Epidermal melanocyte (primary cell): ENCODE results near the gene RGS12.

Source experiments
- DNase-seq: peaks from one replicate; pipeline ENCODE4 v3.0.0; 2011; ENCODE audit warnings: low spot score; ENCODE audit not compliant: insufficient read length

The RGS12 gene, protein sequence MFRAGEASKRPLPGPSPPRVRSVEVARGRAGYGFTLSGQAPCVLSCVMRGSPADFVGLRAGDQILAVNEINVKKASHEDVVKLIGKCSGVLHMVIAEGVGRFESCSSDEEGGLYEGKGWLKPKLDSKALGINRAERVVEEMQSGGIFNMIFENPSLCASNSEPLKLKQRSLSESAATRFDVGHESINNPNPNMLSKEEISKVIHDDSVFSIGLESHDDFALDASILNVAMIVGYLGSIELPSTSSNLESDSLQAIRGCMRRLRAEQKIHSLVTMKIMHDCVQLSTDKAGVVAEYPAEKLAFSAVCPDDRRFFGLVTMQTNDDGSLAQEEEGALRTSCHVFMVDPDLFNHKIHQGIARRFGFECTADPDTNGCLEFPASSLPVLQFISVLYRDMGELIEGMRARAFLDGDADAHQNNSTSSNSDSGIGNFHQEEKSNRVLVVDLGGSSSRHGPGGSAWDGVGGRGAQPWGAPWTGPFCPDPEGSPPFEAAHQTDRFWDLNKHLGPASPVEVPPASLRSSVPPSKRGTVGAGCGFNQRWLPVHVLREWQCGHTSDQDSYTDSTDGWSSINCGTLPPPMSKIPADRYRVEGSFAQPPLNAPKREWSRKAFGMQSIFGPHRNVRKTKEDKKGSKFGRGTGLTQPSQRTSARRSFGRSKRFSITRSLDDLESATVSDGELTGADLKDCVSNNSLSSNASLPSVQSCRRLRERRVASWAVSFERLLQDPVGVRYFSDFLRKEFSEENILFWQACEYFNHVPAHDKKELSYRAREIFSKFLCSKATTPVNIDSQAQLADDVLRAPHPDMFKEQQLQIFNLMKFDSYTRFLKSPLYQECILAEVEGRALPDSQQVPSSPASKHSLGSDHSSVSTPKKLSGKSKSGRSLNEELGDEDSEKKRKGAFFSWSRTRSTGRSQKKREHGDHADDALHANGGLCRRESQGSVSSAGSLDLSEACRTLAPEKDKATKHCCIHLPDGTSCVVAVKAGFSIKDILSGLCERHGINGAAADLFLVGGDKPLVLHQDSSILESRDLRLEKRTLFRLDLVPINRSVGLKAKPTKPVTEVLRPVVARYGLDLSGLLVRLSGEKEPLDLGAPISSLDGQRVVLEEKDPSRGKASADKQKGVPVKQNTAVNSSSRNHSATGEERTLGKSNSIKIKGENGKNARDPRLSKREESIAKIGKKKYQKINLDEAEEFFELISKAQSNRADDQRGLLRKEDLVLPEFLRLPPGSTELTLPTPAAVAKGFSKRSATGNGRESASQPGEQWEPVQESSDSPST (N-terminal part only)

DNA sequence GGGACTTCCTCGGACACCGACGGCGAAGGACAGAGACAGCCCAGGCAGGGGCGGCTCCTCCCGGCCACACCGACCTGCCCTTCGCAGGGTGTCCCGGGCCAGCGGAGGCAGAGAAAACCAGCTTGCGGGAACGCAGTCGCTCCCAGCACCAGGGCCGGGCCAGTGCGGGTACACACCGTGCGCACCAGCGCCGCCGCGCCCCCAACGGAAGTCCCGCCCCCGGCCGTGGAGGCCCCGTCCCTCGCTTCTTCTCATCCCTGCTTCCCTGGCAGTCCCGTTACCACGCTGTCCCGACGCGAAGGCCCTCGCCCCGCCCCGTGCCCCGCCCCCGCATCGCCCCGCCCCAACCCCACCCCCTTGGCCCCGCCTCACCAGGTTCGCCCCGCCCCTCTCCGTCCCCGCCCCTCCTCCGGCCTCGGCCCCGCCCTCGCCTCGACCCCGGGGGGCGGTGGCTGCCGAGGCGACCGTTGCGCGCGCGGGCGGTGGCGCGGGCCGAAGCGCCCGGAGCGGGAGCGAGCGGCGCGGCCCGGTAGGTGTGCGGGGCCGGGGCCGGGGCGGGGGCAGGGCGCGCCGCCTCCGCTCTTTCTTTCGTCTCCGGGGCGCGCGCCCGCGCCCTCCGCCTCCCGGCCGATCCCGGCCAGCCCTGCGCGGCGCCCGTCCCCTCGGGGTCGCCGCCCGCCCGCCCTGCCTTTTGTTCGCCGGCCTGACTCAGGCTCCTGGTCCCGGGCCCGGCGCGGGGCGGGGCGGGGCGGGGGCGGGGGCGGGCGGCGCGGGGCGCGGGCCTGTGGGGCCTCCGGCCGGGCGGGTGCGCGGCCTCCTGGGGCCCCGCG, at the start of gene RGS12:
TSS of gene RGS12 (plus strand) at position 451 of the 830 bp plus-strand sequence. CDS start 23,150 bp downstream, outside the sequence.
- DNase-seq, result peak; percentile 98

DNA sequence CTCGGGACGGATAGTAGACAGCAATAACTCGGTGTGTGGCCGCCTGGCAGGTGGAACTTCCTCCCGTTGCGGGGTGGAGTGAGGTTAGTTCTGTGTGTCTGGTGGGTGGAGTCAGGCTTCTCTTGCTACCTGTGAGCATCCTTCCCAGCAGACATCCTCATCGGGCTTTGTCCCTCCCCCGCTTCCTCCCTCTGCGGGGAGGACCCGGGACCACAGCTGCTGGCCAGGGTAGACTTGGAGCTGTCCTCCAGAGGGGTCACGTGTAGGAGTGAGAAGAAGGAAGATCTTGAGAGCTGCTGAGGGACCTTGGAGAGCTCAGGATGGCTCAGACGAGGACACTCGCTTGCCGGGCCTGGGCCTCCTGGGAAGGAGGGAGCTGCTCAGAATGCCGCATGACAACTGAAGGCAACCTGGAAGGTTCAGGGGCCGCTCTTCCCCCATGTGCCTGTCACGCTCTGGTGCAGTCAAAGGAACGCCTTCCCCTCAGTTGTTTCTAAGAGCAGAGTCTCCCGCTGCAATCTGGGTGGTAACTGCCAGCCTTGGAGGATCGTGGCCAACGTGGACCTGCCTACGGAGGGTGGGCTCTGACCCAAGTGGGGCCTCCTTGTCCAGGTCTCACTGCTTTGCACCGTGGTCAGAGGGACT, 49.6 kb upstream of the RGS12 start:
- no peak for DNase-seq

DNA sequence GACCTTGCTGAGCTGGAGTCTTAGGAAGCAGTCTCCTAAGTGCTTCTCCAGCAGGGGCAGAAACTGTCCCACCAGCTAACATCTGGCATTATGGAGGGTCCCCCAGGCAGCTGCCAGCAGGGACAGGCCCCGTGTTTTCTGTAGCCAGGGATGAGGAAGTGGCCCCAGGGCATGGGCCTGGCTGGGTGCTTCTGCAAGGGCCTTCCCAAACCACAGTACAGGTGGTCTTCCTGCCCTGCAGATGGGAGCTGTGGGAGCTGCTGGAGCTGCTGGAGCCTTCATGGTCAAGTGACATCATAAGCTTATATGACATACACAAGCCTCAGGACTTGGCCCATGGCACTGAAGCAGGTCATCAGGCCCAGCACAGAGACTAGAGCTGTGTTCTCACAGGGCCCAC, 48.8 kb upstream of the RGS12 start:
- DNase-seq, result no peak

DNA sequence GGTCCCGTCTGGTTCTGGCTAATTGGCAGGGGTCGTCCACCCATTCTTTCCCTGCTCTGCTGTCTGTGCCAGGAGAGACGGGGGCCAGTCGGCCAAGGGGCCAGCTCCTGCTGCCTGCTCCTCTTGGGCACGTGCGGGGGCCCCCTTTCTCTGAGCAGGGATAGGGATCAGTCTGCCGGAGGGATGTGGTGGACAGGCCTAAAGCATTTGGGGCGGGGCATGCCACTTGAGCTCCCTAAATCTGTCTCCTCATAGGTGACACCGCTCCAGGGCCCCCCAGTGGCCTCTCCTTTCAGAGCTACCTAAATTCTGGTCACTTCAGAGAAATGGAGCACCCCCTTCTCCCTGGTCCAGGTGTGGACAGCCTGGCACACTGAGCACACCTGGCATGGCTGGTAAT, 48.1 kb upstream of the RGS12 start:
- DNase-seq, result no peak

DNA sequence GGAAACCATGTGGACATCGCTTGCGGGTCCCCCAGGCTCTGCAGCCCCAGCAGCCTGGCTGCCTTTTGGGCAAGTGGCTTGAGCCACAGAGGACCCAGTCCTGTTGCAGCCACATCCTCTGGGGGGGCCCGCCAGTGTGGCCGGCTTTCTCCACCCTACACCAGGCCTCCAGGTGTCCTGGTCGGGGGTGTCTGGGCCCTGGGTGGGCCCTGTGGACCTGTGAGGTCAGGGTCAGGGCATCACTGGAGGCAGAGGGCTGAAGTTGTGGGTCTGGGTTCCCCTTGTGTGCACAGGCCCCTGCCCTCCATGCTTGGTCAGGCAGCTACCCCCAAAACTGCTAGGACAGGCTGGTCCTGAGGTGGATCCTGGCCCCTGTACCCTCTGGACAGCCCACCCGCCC, 47.1 kb upstream of the RGS12 start:
- no peak for DNase-seq

DNA sequence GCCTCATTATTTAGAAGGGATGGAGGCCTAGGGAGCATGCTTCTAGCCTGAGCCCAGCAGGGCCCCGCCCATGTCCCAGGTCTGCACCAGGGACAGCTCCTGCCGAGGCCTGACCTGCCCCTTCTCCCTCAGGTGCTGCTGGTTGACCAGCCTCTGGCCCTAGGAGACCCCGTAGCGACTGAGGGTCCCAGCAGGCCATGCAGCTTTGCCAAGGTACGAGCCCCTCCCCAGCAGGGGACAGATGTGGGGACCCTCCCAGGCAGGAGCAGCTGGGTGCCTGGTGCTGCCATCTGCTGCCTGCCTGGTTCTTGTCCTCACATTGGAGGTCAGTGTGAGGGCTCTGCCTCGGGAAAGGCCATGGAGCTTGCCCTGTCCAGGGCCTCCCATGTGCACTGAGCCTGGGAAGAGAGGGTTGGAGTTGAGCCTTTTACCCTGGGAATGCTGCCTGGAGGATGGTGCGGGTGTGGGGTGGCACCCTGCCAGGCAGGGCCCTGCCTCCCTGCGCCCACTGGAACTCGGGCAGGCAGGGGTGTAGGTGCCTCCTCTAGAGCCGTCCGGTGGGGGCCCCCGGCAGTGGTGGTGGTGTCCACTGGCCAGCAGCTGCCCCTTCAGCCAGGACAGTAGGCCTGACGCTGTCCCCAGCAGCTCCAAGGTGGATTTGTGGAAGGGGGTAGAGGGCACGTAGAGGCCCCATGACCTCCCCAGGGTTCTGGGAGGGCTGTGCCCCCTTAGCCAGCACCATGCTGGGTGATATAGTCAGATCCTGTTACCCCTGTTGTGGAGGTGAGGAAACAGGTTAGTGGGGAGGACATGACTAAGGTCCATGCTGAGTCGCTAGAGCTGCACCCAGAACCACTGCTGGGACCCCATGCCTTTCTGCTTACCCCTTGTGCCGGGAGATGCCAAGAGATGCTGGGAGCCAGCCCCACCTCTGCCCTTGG, 46.1 kb upstream of the RGS12 start:
- no peak for DNase-seq

DNA sequence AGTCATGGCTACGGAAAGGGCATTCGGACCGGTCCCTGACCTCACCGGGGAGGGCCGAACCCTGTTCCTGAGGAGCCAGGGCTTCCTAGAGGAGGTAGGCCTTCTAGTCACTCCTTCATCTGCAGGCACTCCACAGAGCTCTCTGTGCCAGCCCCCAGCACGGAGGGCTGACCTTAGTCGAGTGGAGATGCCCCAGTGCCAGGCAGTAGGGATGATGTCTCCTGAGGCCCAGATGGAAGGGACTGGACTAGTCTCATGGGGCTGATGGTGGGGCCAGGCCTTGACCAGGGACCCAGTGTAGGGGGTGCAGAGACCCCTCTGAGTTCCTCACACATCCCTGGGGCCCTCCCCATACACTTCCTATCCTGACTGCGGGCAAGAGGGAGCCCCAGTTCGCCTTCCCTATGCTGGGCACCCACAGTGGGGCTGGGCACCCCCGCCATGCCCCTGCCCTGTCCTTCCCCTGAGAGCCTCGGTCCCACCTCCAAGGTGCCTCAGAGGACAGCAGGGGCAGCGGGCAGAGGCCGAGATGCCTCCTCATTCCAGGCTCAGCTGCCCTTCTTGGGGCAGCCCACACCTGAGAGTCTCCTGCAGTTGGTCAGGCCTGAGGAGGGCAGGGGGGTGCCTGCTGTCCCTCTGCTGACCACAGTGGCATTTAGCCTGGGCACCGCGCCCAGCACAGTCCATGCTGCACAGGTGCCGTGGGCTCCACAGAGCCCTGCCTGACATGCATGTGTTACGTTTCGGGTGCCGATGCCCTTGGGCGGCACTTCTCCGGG, 45.2 kb upstream of the RGS12 start:
- DNase-seq, result no peak

DNA sequence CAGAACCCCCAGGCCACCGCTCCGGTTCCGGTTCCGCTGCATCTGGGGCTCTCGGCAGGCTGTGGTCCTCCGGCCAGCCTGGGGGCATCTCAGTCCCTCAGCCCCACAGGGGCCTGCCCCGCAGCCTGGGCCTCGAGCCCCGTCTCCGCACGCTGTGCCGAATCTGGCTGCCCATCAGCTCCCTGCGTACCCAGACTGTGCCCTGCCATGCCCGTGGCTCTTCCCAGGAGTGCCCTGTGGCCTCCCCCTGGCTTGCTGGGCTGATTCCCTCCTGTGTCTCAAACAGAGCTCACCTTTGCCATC, 44.7 kb upstream of the RGS12 start:
- no peak for DNase-seq

DNA sequence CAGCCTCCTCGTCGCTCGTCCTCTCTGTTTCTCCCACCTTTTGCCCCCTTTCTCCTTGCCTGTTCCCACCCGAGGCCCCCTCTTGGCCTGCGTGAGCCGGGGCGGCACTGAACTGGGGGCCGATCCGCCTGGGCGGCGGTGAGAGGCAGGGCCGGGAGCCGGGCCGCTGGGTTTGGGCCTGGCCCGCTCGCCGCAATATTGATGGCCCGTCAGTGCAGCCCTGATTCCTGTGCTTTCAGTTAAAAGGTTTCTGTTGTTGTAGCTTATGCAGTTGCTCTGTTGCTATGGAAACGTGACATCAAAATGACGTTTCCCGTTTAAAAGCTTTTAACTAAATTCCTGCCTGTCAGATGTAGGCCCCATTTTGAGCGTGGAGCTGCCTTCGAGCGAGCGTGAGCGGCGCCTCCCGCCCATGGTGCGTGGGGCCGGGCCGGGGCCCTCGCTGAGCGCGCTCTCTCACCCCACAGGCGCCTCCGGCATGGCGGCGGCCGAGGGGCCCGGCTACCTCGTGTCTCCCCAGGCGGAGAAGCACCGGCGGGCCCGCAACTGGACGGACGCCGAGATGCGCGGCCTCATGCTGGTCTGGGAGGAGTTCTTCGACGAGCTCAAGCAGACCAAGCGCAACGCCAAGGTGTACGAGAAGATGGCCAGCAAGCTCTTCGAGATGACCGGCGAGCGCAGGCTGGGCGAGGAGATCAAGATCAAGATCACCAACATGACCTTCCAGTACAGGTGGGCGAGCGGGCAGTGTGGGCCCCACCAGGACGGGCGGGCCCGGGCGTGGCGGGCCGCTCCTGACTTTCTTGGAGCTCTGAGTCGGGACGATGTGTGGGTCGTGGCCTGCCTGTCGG, 43.8 kb upstream of the RGS12 start, which contains the start of gene MSANTD1:
TSS of gene MSANTD1 (plus strand) at position 349 of the 851 bp plus-strand sequence. CDS start at position 413, 64 bp downstream.
- DNase-seq, result no peak

DNA sequence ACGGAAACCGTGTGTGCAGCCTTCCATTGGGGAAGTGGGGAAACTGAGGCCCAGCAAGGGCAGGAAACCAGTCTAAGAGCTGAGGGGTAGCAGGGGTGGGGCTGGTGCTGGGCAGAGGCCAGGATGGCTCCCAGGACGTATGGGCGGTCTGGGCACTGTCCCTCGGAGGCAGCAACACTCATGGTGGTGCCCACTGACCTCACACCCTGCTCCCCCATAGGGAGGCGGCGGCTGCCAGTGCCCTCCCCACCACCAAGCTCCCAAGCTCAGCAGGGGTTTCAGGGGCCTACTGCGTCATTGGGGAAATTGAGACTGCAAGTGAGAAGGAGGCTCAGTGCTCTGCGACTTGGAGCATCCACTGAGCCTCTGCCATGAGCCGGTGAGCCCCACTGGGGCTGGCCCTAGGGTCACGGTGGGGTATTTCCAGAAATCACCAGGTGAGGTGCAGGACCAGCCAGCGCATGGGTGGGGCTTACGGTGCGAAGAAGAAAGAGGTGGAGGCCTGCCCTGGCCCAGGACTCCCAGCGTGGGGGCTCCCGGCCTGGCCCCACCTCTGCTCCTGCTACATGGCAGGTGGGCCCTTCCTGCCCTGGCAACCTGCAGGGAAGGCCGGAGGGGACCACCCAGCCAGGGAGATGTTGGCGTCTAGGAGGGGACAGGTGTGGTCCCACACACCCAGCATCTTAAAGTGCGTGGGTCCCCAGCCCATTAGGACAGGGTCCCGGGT, 42.9 kb upstream of the RGS12 start:
- DNase-seq, result no peak

DNA sequence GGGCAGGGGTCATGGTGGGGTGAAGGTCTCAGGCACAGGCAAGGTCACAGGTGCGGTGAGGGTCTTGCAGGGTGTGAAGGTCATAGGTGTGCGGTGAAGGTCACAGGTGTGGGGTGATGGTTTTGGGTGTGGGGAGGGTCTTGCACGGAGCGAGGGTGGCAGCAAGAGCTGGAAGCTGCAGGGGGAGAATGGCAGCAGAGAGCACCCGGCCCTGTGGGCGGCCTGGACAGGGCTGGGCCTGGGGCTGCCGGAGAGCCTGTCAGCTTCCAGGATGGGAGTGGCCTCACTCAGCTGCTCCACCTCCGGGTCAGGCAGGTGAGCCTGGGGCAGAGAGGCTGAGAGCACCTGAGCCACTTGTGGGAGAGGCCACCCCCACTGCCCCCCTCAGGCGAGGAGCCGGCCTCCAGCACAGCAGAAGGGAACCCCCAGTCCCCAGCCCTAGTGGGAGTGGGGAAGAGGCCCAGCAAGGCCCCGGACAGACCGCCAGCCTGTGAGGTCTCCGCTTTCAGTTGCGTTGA, 42.3 kb upstream of the RGS12 start:
- DNase-seq, result no peak

DNA sequence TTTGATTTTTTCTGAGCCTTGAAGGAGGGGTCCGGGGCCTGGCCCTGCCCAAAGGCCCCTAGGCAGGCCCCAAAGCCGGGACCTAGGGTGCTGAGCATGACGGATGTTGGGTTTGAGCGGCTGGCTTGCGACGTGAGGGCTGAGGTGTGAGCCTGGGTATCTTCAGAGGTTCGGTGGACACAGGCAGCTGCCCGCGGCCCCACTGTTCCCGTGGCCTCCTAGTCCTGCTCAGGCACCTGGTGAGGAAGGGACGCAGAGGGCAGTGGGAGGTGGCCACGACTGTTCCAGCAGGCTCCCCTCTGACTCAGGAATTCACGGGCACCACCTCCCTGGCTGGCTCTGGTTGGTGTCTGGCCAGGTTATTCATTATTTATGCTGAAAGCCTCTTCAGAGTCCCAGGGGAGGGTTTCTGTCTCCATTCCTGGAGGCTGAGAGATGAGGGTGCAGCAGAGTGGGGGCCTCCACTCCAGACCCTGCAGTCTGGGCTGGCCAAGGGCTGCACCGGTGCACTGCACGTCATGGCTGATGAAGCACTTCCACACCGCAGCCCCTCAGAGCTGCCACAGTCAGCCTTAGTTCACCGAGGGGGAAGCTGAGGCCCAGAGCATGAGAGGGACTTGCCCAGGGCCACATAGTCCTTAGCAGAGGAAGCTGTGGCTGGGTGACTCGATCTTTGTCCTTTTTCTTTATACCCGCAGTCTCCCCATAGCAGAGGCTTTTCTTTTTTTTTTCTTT, 41.7 kb upstream of the RGS12 start:
- no peak for DNase-seq

DNA sequence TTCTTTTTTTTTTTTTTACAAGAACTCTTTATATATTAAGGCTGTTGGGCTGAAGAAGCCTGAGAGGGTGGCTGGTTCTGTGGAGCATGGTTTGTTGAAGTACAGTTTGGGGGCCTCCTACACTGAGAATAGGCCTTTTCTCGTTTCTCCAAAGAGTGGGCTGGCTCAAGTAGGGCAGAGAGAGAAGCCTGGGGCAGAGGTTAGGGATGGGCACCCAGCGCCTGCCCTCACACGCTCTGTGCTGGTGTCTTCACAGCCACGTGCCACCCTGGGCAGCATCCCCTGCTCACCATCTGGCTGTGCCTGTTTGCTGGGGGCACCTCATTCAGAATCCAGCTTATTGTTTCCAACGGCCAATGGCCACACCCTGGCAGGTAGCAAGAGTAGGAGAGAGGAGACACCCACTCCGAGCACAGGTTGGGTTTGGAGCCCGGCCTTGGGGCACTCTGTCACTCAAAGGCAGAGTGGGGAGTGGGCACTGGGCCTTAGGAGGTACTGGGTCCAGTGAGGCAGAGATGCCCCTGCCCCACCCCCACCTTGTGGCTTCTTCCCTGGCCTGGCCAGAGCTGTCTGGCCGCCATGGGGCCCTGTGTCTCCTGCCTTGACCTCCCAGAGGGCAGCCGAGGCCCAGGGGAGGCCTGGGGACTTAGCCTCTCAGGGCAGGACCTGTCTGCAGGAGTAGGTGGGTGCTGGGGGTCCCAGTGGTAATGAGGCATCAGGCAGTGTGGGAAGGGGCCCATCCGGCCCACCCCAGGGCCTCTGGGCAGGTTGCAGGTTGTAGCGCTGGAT, 40.9 kb upstream of the RGS12 start:
- no peak for DNase-seq

DNA sequence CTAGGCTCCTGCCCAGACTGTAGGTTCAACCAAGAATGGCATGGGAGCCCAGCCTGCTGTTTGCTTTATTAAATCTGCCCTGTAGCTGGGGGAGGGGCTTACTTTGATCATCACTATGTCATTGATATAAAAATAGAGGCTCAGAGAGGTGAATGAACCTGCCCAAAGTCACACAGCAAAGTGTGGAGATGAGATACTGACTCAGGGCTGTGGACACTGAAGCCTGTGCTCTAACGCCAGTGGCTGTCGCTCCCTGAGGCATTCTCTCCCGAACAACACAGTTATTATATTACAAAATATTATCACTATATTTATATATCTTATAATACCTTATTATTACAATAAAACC, 40.4 kb upstream of the RGS12 start:
- DNase-seq, result no peak
